Left lung (tissue), 10 donors: ENCODE data around the gene WWC2. TPM values are rescaled to one million over a fixed set of nuclear protein-coding genes. Genes with fewer than 3 reads are reported as not detected.

ENCODE experiments used
- ATAC-seq: fragments of 200-7000 bp; cut with Tn5 transposase; one replicate; pipeline ENCODE4 v1.9.1; 2020; ENCODE audit warnings: moderate library complexity
- DNase-seq, 4 donors: peaks; one replicate each; pipeline ENCODE4 v3.0.0-alpha.2; 2013 to 2020
- H3K27ac ChIP-seq, 2 donors: fragments of 200-600 bp; sonication (generic) in 1 of 2; one replicate each; pipeline versions ENCODE4 v1.5.0 to v1.8.0; 2020 to 2021
- H3K27me3 ChIP-seq, 2 donors: fragments of 200-600 bp; sonication (generic) in 1 of 2; one replicate each; pipeline versions ENCODE4 v1.5.0 to v1.8.0; 2020 to 2021
- H3K36me3 ChIP-seq, 2 donors: fragments of 200-600 bp; sonication (generic) in 1 of 2; one replicate each; pipeline versions ENCODE4 v1.5.0 to v1.8.0; 2020 to 2021
- H3K4me1 ChIP-seq, 2 donors: fragments of 200-600 bp; one replicate each; pipeline ENCODE4 v1.8.0; 2021
- H3K4me3 ChIP-seq, 2 donors: fragments of 200-600 bp; sonication (generic) in 1 of 2; one replicate each; pipeline versions ENCODE4 v1.5.0 to v1.8.0; 2020 to 2021; ENCODE audit warnings: mild to moderate bottlenecking in 1 of 2
- H3K9me3 ChIP-seq, 2 donors: fragments of 200-600 bp; sonication (generic) in 1 of 2; one replicate each; pipeline versions ENCODE4 v1.5.0 to v1.8.0; 2020 to 2021
- CTCF ChIP-seq, 2 donors: fragments of 200-600 bp; sonication (generic) in 1 of 2; IDR thresholded peaks; one replicate each; pipeline versions ENCODE4 v1.5.0 to v1.8.0; 2021; ENCODE audit warnings: antibody characterized with exemption in 2 of 2
- intact Hi-C, 2 donors: fragments of 100-400 bp; cut with DNase I; formaldehyde crosslinking; loops; one replicate each; pipeline versions ENCODE4 v1.11.2 to v1.14.2; 2022
- polyA plus RNA-seq, 6 donors: library from polyadenylated mRNA; unstranded; fragments of 120-200 nt; gene quantifications; one replicate each; pipeline ENCODE4 v1.2.1, GENCODE V29; 2013; ENCODE audit not compliant: insufficient read length in 6 of 6
- total RNA-seq, 2 donors: library from RNA; stranded (reverse); fragmentation: NEBNext Ultra II Directional; extraction: Animal tissue kit (Norgen Biotek cat#: 25700); gene quantifications; one replicate each; pipeline ENCODE4 v1.2.1, GENCODE V29; 2021
- donor health status: DM: no; HTN: yes; CAD: no.
- donor health status: DM: no; HTN: no; CAD: no.

WWC2 gene
- total and polyA plus RNA-seq, 8 donors, result 39.6 to 96.9 (median 52.3) TPM

- Histone ChIP-seq H3K4me3 (no peak overlapping the region), H3K4me1 (no peaks in the 10 kb centered on the region), H3K27ac (peak overlapping the region; percentile 26 to 39), H3K36me3 (peaks cover 0 to 27% of the 10 kb centered on the region in 2 donors), H3K9me3 (no peaks in the 10 kb centered on the region), H3K27me3 (no peaks in the 10 kb centered on the region)
- no peak for TF ChIP-seq CTCF (IDR thresholded peaks at IDR 0.05)
- ATAC-seq, result no peak
- no peak for DNase-seq
- intact Hi-C loops, result no loop called here
Measured at GRCh38 chr4:183299464-183299863, 200.4 kb downstream of the WWC2 start.

DNA sequence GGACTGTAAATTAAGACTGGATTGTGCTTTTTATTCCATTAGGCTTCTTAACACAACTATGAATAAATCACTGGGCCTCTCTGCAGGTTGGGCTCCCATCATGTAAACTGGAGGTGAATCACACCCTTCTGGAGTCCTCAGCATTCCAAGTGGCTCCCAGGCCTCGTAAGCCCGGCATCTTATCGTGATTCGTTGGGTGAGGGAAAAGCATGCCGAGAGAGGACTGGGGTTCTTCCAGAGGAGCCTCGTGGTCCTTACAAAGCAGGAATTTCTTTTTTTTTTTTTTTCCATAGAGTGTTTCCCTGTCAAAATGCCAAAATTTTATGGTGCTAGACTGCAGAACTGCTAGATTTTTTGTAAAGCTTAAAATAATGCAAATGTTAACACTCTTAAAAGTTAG is 201.0 kb downstream of the WWC2 start:
- intact Hi-C loops, result no loop called here
- H3K4me3 ChIP-seq, result no peak overlapping the region
- no peak for TF ChIP-seq CTCF (IDR thresholded peaks at IDR 0.05)
- ATAC-seq, result peak; percentile 95
- H3K4me1 ChIP-seq, result no peaks in the 10 kb centered on the region
- H3K27me3 ChIP-seq, result no peaks in the 10 kb centered on the region
- H3K9me3 ChIP-seq, result no peaks in the 10 kb centered on the region
- peak in 3 of 4 donors; percentile 20 to 63 (median 54) for DNase-seq
- peak overlapping the region; percentile 26 to 39 for H3K27ac ChIP-seq
- H3K36me3 ChIP-seq, result peaks cover 0 to 23% of the 10 kb centered on the region in 2 donors

- no peak for DNase-seq
- Histone ChIP-seq H3K27me3 (no peaks in the 10 kb centered on the region), H3K27ac (peak overlapping the region in 1 of 2 donors; percentile 39), H3K4me3 (no peak overlapping the region), H3K36me3 (peaks cover 0 to 22% of the 10 kb centered on the region in 2 donors), H3K4me1 (no peaks in the 10 kb centered on the region), H3K9me3 (no peaks in the 10 kb centered on the region)
- intact Hi-C loops, result no loop called here
- no peak for TF ChIP-seq CTCF (IDR thresholded peaks at IDR 0.05)
- no peak for ATAC-seq
Measured at GRCh38 chr4:183300655-183301054, 201.6 kb downstream of the WWC2 start.

GRCh38 chr4:183303301-183303700 is 204.2 kb downstream of the WWC2 start:
- no peak overlapping the region for H3K4me3 ChIP-seq
- TF ChIP-seq CTCF (IDR thresholded peaks at IDR 0.05), result no peak
- H3K9me3 ChIP-seq, result no peaks in the 10 kb centered on the region
- H3K4me1 ChIP-seq, result no peaks in the 10 kb centered on the region
- peaks cover 0 to 4% of the 10 kb centered on the region in 2 donors for H3K36me3 ChIP-seq
- no peak for DNase-seq
- intact Hi-C loops, result no loop called here
- peak; percentile 66 for ATAC-seq
- no peak overlapping the region for H3K27ac ChIP-seq
- H3K27me3 ChIP-seq, result no peaks in the 10 kb centered on the region

GRCh38 chr4:183304067-183304466 is 205.0 kb downstream of the WWC2 start:
- DNase-seq (no peak), ATAC-seq (no peak)
- Histone ChIP-seq H3K4me3 (no peak overlapping the region), H3K4me1 (no peaks in the 10 kb centered on the region), H3K27ac (no peak overlapping the region), H3K27me3 (no peaks in the 10 kb centered on the region), H3K9me3 (no peaks in the 10 kb centered on the region), H3K36me3 (peaks cover 0 to 4% of the 10 kb centered on the region in 2 donors)
- intact Hi-C loops, result no loop called here
- TF ChIP-seq CTCF (IDR thresholded peaks at IDR 0.05), result no peak
